Neural cell (in vitro differentiated cells): ENCODE data around the gene TLE1. TPM values are rescaled to one million over a fixed set of nuclear protein-coding genes. Genes with fewer than 3 reads are reported as not detected.

Experiments used
- H2AFZ ChIP-seq: fragments of 200-600, 300-800 bp; sonication (generic), shearing (Covaris generic); 2 replicates; pipeline ENCODE4 v1.6.0; 2014; ENCODE audit warnings: low read depth, mild to moderate bottlenecking, antibody characterized with exemption, low read length, moderate library complexity
- H3F3A ChIP-seq: fragments of 200-600 bp; shearing (Covaris generic); 2 replicates; pipeline ENCODE4 v1.6.1; 2016; ENCODE audit warnings: mild to moderate bottlenecking, moderate library complexity, mixed read lengths, antibody characterized with exemption, low read length; ENCODE audit not compliant: insufficient read depth, poor library complexity, severe bottlenecking
- H3K27ac ChIP-seq: fragments of 200-600, 300-800 bp; sonication (generic), shearing (Covaris generic); 2 replicates; pipeline ENCODE4 v1.5.1; 2014; ENCODE audit warnings: mild to moderate bottlenecking, low read length, moderate library complexity
- H3K27me3 ChIP-seq: fragments of 300-800, 200-600 bp; sonication (generic), shearing (Covaris generic); 2 replicates; pipeline ENCODE4 v1.6.0; 2014; ENCODE audit warnings: mild to moderate bottlenecking, low read depth, low read length, moderate library complexity; ENCODE audit not compliant: insufficient read depth
- H3K36me3 ChIP-seq: fragments of 300-800, 200-600 bp; sonication (generic), shearing (Covaris generic); 2 replicates; pipeline ENCODE4 v1.5.1; 2014; ENCODE audit warnings: mild to moderate bottlenecking, antibody characterized with exemption, low read length, moderate library complexity; ENCODE audit not compliant: insufficient read depth
- H3K4me2 ChIP-seq: fragments of 300-800, 200-600 bp; sonication (generic), shearing (Covaris generic); 2 replicates; pipeline ENCODE4 v1.6.0; 2014; ENCODE audit warnings: mild to moderate bottlenecking, low read length
- H3K4me3 ChIP-seq: fragments of 300-800, 200-600 bp; sonication (generic), shearing (Covaris generic); 2 replicates; pipeline ENCODE4 v1.5.1; 2014; ENCODE audit warnings: mild to moderate bottlenecking, low read length, moderate library complexity
- H3K79me2 ChIP-seq: fragments of 200-600 bp; shearing (Covaris generic); replicated peaks from 2 replicates; pipeline ENCODE4 v1.6.0; 2014; ENCODE audit warnings: mild to moderate bottlenecking, low read length, moderate library complexity; ENCODE audit not compliant: insufficient read depth
- H3K9ac ChIP-seq: fragments of 300-800, 200-600 bp; sonication (generic), shearing (Covaris generic); 2 replicates; pipeline ENCODE4 v1.6.1; 2016; ENCODE audit warnings: mild to moderate bottlenecking, low read length, mixed read lengths
- H3K9me2 ChIP-seq: fragments of 200-600 bp; shearing (Covaris generic); 2 replicates; pipeline ENCODE4 v1.6.1; 2016; ENCODE audit warnings: mild to moderate bottlenecking, low read length, mixed read lengths; ENCODE audit not compliant: insufficient read depth
- H3K9me3 ChIP-seq: fragments of 200-600, 300-800 bp; sonication (generic), shearing (Covaris generic); 2 replicates; pipeline ENCODE4 v1.6.1; 2016; ENCODE audit warnings: mild to moderate bottlenecking, mixed run types, low read length, moderate library complexity, mixed read lengths
- H4K20me1 ChIP-seq: fragments of 200-600 bp; shearing (Covaris generic); 2 replicates; pipeline ENCODE4 v1.6.1; 2016; ENCODE audit warnings: mild to moderate bottlenecking, mixed run types; ENCODE audit not compliant: insufficient read depth
- CTCF ChIP-seq: fragments of 450-650 bp; IDR thresholded peaks from 2 replicates; pipeline ENCODE4 v1.5.1; 2014; ENCODE audit warnings: antibody characterized with exemption, mild to moderate bottlenecking, moderate library complexity; ENCODE audit not compliant: poor library complexity, severe bottlenecking
- EP300 ChIP-seq: fragments of 450-650 bp; conservative IDR thresholded peaks from 2 replicates; pipeline ENCODE4 v1.6.1; 2014; ENCODE audit warnings: antibody characterized with exemption, mild to moderate bottlenecking, moderate library complexity; ENCODE audit not compliant: poor library complexity, severe bottlenecking
- EZH2 ChIP-seq: fragments of 200-600, 300-800 bp; shearing (Covaris generic), sonication (generic); IDR thresholded peaks from 2 replicates; pipeline ENCODE4 v1.6.1; 2014; ENCODE audit warnings: antibody characterized with exemption, low read length, borderline replicate concordance, mild to moderate bottlenecking; ENCODE audit not compliant: insufficient read depth, poor library complexity, severe bottlenecking
- MXI1 ChIP-seq: fragments of 450-650 bp; conservative IDR thresholded peaks from 2 replicates; pipeline ENCODE4 v1.6.1; 2014; ENCODE audit warnings: antibody characterized with exemption, mild to moderate bottlenecking; ENCODE audit not compliant: poor library complexity, severe bottlenecking
- POLR2AphosphoS5 ChIP-seq: IDR thresholded peaks from 2 replicates; pipeline ENCODE4 v1.6.1; 2012
- RAD21 ChIP-seq: fragments of 450-650 bp; conservative IDR thresholded peaks from 2 replicates; pipeline ENCODE4 v1.6.1; 2014; ENCODE audit warnings: antibody characterized with exemption, mild to moderate bottlenecking, moderate library complexity
- SMC3 ChIP-seq: fragments of 450-650 bp; conservative IDR thresholded peaks from 2 replicates; pipeline ENCODE4 v1.6.1; 2014; ENCODE audit warnings: antibody characterized with exemption, mild to moderate bottlenecking, moderate library complexity; ENCODE audit not compliant: poor library complexity
- TAF1 ChIP-seq: IDR thresholded peaks from 2 replicates; pipeline ENCODE4 v1.6.1; 2012; ENCODE audit warnings: low read depth
- polyA plus RNA-seq: library from polyadenylated mRNA; depleted of rRNA; stranded (reverse); fragments of >200 nt; gene quantifications from 2 replicates; pipeline ENCODE4 v1.2.3, GENCODE V29; 2014
- TF ChIP-seq, protein P1 (sequence below): IDR thresholded peaks from 2 replicates; pipeline ENCODE4 v1.6.1; 2012; ENCODE audit warnings: borderline replicate concordance

Gene TLE1
- polyA plus RNA-seq, 1 donor from 2014 or later: 93.6 TPM

GRCh38 chr9:81538890-81539289, 150.5 kb downstream of the TLE1 start:
- Histone ChIP-seq H3K36me3 (no peaks in the 10 kb centered on the region), H3K9me2 (no peaks in the 10 kb centered on the region), H3K27me3 (no peaks in the 10 kb centered on the region), H4K20me1 (no peaks in the 10 kb centered on the region), H3K4me2 (no peak overlapping the region), H3K9ac (no peak overlapping the region), H3F3A (no peaks in the 10 kb centered on the region), H3K4me3 (no peak overlapping the region), H2AFZ (no peak overlapping the region), H3K27ac (no peak overlapping the region), H3K79me2 (no peaks in the 10 kb centered on the region), H3K9me3 (no peaks in the 10 kb centered on the region)
- TF ChIP-seq CTCF (no peak), POLR2AphosphoS5 (no peak), SMC3 (no peak), EP300 (no peak), TAF1 (no peak), RAD21 (no peak), EZH2 (no peak), MXI1 (no peak)
- TF ChIP-seq, protein P1, sequence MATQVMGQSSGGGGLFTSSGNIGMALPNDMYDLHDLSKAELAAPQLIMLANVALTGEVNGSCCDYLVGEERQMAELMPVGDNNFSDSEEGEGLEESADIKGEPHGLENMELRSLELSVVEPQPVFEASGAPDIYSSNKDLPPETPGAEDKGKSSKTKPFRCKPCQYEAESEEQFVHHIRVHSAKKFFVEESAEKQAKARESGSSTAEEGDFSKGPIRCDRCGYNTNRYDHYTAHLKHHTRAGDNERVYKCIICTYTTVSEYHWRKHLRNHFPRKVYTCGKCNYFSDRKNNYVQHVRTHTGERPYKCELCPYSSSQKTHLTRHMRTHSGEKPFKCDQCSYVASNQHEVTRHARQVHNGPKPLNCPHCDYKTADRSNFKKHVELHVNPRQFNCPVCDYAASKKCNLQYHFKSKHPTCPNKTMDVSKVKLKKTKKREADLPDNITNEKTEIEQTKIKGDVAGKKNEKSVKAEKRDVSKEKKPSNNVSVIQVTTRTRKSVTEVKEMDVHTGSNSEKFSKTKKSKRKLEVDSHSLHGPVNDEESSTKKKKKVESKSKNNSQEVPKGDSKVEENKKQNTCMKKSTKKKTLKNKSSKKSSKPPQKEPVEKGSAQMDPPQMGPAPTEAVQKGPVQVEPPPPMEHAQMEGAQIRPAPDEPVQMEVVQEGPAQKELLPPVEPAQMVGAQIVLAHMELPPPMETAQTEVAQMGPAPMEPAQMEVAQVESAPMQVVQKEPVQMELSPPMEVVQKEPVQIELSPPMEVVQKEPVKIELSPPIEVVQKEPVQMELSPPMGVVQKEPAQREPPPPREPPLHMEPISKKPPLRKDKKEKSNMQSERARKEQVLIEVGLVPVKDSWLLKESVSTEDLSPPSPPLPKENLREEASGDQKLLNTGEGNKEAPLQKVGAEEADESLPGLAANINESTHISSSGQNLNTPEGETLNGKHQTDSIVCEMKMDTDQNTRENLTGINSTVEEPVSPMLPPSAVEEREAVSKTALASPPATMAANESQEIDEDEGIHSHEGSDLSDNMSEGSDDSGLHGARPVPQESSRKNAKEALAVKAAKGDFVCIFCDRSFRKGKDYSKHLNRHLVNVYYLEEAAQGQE: no peak

GRCh38 chr9:81537964-81538363, 151.4 kb downstream of the TLE1 start:
- Histone ChIP-seq H3K27ac (no peak overlapping the region), H3K27me3 (no peaks in the 10 kb centered on the region), H3K4me2 (no peak overlapping the region), H2AFZ (no peak overlapping the region), H3K9me2 (no peaks in the 10 kb centered on the region), H3K79me2 (no peaks in the 10 kb centered on the region), H3F3A (no peaks in the 10 kb centered on the region), H3K9me3 (no peaks in the 10 kb centered on the region), H3K36me3 (no peaks in the 10 kb centered on the region), H4K20me1 (no peaks in the 10 kb centered on the region), H3K4me3 (no peak overlapping the region), H3K9ac (no peak overlapping the region)
- no peak for TF ChIP-seq EZH2
- no peak for TF ChIP-seq MXI1
- no peak for TF ChIP-seq RAD21
- no peak for TF ChIP-seq EP300
- no peak for TF ChIP-seq SMC3
- no peak for TF ChIP-seq TAF1
- TF ChIP-seq, protein P1: no peak
- TF ChIP-seq CTCF: no peak
- TF ChIP-seq POLR2AphosphoS5: no peak
